GM19240 (cell line): Measurements from ENCODE around the gene STAT3.
"Not testable (repeated sequence)": the region's sequence is repeated elsewhere in the genome, so short reads cannot be mapped to it uniquely, and the experiment has no call there.

Experiments
- DNase-seq: peaks from one replicate; pipeline ENCODE4 v3.0.0; 2011; ENCODE audit warnings: low spot score; ENCODE audit not compliant: insufficient read length

The STAT3 gene

DNA sequence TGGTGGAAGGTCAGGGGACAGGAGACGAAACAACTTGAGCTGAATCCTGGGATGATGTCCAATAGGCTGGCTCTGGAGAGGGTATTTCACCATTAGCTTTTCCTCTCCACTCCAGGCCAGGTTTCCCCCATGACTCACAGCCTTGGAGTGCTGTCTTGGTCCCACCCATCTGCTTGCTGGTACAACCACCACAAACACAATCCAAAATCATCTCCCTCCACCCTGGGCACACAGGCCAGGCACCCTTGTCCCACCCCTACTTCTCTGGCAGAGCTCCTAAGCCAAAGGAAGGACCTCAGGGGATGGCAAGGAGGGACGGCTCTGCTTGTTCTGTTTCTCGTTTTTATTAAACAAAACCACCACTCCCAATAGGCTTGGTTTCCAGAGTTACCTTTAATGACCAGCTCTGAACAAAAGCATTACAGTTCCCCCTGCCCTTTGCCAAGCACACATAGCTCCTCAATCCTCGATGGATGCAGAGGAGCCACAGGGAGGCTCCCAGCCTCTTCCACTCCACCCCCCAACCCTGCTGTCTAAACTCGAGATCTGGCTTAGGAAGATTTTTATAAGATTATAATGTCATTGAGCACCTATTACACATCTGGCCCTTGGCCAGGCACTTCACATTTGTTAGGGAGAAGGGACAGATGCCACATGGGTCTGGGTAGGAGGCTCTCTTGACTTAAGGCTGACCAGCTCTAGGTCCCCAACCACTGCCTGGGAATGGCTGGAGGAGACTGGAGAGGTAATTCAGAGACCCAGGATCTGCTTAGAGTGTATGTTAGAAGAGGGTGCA lies 21.5 kb upstream of the STAT3 start:
- DNase-seq, result no peak

DNA sequence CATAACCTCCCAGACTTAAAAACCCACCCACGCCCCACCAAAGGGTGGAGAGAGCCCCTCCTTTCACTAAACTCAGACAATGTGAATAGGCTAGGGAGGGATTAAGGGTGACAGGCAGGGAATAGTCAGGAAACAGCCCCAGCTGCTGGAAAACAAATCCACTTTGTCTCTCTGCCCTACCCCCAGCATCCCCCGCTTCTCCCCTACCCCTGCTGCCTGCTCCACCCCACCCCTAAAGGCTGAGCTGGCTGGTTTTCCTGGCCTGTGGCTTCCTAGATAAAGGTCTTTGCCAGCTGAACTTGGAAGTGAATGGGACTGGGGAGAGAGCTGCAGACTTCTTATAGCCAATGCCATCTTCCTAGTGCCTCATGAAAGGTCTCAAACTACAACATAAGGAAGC lies 19.8 kb upstream of the STAT3 start:
- DNase-seq, result no peak

DNA sequence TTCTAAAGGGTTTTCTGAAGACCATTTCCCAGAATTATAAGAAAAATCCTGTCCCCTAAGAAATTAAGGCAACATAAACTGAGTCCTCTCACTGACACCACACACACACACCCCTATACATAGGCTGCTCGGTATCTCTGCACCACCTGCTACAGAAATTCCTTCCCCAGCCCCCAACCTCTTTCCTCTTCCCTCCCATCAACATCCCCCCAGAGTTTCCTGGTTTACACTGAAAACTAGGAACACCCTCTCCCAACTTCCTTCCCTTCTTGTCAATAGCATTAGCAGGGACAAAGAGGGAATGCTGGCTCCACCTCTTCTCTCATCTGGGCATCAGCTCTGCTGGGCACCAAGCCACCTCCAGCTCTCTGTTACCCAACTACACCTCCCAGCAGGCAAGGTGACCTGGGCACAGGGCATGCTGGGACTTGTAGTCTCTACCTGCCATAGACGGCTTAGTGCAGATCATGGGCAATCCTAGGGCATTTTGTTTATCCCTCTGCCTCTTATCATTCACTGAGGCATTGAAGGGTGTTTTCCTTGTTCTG lies 19.1 kb upstream of the STAT3 start:
- peak; percentile 95 for DNase-seq

DNA sequence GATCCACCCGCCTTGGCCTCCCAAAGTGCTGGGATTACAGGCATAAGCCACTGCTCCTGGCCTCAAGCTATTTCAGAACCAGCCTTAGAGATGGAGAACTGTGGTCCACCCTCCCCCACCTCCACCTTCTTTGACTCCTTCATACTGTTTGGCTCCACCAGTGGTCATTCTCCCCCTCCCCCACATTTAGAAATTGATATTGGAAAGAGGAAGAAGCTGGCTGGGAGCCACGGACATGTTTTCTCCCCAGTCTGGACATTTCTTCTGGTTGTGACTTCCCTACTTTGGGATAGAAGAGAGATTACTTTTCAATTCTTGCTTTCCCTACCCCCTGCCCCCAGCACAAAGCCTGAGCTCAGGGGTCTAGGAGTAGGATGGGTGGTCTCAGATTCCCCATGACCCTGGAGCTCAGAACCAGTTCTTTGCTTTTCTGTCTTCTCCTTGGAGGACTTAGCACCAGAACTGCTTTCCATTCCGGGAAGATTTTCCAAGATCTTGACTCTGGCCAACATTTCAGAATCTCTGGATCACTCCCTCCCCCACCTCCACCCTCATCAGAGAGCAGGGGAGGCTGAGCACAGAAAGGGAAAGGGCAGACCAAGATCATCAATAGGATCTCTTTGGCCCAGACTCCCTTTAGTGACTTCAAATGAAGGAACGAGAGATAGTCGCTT lies 18.5 kb upstream of the STAT3 start:
- DNase-seq, result no peak

DNA sequence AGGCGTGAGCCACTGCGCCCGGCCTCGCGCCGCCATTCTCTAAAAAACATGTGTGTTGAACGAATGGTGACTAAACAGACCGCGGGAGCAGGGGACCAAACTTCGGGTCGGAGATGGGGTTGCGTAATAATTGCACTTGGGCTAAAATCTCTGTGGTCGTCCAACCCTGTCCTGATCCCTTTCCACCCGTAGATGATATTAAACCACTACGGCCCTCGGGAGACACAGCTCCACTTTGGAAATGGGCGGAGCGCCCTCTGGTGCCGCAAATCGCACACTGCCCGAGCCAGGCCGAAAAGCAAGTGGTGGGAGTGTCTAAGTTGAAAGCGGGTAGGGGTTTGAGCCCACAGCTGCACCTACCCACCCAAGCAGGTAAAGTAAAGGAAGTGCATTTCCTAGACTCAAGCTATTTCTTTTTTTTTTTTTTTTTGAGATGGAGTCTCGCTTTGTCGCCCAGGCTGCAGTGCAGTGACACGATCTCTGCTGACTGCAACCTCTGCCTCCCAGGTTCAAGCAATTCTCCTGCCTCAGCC lies 17.8 kb upstream of the STAT3 start:
- peak; percentile 87 for DNase-seq

DNA sequence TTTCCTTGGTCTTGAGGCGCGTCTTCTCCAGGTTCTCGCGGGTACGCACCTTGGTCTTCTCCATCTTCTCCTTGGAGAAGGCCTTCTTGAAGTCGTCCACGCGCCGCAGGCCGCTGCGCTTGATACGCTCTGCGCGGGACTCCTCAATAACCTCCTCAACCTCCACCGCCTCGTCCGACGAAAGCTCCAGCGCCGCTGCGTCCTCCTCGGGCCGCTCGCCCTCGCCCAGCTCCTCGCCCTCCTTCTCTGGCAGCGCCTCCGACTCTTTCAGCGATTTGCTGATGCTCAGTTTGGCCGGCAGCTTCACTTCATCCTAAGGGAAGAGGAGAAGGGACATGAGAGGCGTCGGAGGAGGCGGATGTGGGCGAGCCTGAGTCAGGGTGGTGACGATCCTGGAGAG lies 16.8 kb upstream of the STAT3 start:
- no peak for DNase-seq

DNA sequence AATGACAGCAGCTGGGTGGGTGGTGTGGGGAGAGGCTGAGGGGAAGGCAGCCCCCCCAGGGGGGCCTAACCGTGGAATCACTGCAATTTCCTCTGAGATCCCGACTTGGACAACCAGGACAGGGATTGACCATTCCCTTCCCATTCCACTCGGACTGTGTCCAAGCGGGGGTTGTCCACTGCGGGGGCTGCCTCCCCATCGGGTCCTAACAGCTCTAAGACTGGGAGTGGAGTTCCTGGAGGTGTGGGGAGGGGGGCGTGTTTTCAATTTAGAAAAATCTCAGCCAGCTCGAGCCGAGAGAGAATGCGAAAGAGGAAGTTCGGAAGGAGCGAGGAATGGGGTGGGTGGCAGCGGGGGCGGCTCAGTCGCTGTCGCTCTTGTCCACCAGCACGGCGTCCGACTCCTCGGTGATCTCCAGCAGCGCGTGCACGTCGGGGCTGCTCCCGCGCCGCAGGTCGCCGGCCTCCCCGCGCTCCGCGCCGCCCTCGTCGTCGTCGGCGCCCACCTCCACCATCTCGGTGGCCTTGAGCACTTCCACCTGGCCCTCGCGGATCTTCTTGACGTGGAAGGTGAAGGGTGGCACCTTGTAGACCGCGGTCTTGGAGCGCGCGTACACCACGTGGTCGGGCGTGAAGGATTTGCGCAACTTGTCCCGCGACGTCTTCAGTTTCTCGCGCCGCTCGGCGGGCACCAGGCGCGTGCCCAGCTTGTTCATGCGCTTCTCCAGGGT lies 16.2 kb upstream of the STAT3 start:
- no peak for DNase-seq

DNA sequence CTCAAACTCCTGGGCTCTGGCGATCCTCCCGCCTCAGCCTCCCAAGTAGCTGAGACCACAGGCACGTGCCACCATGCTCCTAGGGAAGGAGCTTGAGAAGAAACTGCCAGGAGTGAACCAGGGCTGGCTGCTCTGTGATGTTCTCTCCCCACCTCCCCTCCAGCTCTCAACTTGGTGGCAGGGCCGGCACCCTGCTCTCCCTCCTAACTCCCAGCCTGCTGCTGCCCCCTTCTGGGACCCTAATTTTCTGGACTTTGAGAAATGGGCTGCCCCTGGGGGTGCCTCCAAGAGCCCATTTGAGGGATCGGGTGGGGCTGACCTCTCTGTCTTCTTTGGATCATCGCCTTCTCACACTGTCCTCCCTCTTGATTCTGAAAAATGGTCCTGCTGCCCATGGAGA lies 14.9 kb upstream of the STAT3 start:
- DNase-seq, result peak; percentile 74

DNA sequence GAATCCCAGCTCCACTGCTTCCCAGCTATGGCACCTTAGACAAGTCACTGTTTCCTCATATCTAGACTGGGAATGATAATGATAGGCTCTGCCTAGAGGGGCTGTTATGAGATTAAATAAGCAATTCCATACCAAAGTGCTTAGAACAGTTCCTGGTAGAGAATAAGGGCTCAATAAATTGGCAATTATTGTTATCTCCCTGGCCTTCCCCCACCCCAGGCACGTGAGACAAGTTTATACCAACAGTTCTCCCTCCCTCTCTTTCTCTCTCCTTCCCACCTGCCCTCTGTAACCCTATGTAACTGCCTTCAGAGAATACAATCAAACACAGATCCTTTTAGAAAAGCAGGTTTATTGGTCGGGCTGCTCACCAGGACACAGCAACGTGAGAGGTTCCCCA lies 13.9 kb upstream of the STAT3 start:
- DNase-seq, result no peak

DNA sequence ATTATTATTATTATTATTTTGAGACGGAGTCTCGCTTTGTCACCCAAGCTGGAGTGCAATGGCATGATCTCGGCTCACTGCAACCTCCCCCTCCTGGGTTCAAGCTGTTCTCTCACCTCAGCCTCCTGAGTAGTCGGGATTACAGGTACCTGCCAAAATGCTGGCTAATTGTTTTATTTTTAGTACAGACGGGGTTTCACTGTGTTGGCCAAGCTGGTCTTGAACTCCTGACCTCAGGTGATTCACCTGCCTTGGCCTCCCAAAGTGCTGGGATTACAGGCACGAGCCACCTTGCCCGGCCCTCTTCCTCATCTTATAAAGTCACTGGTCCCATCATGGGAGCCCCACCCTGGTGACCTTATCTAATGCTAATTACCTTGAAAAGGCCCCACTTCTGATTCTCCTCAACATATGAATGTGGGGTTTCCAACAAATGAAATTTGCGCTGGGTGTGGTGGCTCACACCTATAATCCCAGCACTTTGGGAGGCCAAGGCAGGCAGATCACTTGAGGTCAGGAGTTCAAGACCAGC lies 12.7 kb upstream of the STAT3 start:
- DNase-seq, result not testable (repeated sequence)

DNA sequence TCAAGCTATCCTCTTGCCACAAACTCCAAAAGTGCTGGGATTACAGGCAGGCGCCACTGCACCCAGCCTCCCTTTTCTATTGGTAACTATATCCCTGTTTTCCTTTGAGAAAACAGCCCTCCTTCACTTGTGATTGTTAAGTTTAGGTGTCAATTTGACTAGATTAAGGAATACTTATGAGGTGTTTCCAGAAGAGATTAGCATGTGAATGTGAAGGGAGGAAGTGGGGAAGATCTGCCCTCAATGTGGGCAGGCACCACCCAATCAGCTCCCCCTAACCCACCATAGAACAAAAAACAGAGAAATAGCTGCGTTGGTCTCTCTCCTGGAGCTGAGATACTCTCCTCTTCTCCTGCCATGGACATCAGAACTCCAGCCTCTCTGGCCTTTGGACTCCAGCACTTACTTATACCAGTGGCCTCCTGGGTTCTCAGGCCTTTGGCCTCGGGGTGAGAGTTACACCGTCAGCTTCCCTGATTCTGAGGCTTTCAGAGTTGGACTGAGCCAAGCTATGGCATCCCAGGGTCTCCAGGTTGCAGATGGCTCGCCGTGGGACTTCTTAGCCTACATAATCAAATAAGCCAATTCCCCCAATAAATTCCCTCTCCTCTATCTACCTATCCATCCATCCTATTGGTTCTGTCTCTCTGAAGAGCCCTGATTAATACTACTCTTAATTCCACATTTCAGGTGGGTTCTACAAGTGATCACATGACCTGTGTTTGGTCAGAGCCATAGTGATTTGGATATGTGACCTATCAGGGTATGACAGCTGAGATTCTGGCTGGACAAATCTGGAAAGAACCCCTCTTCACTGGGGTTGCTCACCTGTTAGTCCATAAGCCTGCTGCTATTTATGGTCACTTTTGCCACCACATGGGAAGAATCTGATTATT lies 12.0 kb upstream of the STAT3 start:
- no peak for DNase-seq

DNA sequence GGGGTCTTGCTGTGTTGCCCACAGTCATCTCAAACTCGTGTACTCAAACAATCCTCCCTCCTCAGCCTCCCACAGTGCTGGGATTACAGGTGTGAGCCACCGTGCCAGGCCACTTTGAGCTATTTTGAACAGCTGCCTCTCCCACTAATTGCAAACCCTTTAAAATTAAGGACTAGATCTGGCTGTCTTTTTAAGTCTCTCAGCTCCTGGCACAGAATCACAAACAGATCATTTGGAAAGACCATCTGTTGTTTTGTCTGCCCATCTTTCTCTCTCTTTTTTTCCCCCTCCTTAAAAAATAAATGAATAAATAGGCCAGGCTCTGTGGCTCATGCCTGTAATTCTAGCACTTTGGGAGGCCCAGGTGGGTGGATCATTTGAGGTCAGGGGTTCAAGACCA lies 10.9 kb upstream of the STAT3 start:
- no peak for DNase-seq

DNA sequence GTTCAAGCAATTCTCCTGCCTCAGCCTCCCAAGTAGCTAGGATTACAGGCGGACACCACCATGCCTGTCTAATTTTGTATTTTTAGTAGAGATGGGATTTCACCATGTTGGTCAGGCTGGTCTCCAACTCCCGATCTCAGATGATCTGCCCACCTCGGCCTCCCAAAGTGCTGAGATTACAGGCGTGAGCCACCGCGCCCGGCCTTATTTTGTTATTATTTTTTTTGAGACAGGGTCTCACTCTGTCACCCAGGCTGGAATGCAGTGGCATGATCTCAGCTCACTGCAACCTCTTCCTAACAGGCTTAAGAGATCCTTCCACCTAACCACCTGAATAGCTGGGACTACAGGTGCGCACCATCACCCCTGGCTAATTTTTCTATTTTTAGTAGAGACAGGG lies 7.4 kb upstream of the STAT3 start:
- not testable (repeated sequence) for DNase-seq

DNA sequence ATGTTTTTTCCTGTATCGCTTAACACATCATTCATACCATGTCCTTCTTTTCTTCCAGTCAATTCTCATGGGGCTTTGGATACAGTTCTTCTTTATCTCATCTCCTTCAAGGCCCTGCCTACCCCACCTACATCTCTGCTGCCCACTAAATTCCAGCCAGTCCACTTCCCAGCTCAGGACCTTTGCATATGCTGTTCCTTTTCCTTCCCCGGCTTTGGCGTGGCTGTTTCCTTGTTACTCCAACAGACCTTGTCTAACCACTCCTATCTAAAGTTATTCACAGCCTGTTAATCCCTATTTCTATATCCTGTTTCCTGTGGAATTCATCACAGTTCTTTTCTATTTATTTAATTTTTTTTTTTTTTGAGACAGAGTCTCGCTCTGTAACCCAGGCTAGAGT lies 6.6 kb upstream of the STAT3 start:
- DNase-seq, result no peak

DNA sequence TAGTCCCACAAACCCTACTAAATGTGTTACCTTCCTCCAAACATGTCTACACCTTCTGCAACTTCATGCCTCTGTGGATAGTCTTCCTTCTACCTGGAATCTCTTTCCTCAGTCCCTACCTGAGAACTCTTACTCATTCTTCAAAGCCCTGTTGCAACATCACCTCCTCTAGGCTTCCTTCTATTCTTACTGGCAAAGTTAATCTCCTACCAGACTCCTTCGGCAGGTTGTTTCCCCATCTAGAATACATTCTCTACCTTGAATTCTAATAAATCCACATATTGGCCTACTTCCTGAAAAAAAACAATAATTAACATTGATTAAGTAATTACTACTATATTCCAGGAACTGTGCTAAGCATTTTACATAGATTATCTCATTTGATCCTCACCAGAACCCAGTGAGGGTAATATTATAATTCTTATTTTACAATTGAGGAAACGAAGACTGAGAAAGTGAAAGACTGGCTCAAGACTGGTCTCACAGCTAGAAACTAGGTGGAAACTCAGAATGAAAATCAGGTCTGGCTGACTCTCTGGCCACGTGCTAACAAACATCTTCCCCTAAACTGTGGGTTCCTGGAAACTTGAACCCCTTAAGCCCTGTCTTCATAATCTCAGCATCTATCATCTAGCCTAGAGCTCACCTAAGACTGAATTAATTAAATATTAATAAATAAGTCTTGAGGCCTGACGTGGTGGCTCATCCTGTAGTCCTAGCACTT lies 4.6 kb upstream of the STAT3 start:
- DNase-seq, result peak; percentile 52

DNA sequence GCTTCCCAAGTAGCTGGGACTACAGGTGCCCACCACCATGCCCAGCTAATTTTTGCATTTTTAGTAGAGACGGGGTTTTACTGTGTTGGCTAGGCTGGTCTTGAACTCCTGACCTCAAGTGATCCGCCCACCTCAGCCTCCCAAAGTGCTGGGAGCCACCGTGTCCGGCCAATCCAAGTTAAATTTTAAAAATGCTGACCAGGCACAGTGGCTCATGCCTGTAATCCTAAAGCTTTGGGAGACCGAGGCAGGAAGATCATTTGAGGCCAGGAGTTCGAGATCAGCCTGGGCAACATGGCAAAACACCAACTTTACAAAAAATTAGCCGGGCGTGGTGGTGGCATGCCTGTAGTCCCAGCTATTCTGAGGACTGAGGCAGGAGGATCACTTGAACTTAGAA lies 3.2 kb upstream of the STAT3 start:
- DNase-seq, result not testable (repeated sequence)

DNA sequence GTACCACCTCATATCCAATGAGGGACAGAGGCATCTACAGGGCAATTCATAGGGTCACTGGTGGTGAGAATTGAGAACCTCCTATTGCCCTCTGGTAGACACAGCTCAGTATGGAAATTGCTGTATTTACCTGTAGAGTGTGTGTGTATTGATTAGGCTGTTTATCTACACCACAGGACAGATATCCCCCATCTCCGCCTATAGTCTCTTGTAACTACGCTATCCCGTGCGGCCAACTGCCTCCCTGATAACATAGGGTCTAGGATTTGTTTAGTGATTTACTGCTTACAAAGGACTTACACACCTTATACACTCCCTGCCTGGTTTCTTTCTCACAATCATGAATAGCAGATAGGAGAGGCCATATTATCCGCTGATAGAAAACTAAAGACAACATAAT lies 1.7 kb upstream of the STAT3 start:
- no peak for DNase-seq

DNA sequence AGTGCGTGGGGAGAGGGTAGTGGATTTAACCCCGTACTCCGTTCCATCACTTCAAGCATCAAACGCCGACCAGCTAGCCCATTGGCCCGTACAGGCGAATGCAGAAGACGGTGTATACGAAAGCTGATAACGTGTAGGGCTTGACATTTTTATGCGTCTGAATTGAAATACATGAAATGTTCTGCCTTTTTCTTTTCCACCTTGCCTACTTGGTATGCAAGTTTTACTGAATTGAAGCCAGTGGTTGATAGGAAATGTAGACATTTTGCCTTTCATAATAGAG lies 834 bp upstream of the STAT3 start:
- DNase-seq, result no peak

DNA sequence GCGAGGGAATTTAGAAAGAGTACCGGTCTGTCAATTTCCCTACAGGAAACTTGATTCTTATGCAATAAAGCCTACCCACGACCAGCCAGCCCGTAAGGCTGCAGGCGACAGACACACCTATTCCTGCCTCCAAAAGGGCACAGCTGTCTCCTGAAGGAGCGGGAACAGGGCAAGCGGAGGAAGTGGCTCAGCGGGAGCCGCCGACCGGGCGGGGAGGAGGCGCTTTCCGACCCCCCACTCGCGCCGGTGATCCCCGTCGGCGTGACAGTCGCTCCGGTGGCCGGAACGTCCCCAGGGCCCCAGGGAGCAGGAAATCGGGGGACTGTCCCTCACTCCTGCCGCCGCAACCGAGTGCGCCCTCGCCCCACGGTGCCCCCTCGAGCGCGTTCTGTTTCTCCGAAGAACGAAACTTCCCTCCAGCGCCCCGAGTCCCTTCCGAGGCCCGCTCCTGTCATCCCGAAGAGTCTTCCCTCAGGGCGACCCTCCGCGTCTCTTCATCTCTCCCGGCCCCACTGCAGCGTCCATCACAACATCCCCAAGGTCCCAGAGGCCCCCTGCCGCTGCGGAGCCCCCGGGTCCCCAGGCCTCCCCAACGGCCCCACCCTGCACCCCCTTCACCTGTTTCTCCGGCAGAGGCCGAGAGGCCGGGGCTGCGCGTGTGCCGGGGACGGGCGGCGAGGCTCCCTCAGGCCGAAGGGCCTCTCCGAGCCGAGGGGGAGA lies 421 bp downstream of the STAT3 start:
- DNase-seq, result no peak
